ENCODE data around the gene MAGIX. TPM values are rescaled to one million over a fixed set of nuclear protein-coding genes. Genes with fewer than 3 reads are reported as not detected.

Gene MAGIX
- total and polyA plus RNA-seq, 8 donors: 1.6 to 9.4 (median 2.4) TPM

DNA sequence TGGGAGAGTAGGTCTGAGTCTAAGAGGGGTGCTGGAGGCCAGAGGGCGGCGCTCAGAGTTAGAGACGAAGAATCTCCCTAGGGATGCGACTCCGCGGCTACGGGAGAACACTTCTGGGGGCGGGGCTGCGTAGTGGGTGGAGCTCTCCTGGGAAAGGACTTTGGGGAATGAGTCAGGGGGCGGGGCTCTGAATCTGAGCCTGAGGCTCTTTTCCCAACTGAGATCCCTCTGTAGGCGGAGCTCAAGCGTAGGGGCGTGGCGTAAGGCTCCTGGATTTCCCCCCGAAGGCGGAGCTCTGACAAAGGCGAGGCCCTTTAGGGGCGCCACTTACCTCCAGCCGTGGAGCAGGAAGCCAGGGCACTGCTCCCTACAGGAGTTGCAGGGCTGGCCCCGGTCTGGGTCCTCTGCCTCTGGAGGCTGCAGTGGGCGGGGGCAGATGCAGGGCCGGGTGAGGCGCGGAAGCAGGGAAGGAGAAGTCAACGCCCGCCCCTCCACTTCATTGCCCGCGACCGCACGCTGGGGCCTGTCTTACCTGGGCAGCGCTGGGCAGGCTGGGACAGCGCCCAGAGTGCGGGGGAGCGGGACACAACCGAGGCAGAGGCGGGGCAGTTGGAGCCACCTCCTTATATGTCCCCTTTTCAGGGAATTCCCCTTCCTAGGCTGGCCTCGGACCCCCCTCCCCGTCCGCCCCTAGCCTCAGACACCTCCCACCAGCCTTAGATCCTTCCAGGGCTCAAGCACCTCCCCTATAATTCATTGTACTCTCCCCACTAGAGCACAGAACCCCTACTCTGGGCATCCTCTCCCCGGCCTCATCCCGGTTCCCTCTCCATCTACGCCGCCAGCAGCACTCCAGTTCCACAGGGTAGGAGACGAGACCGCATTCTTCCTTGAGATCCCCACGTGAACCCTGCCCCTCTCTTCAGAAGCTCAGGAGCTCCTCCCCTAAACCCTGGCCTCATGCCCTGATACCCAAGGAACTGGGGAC is 22.0 kb downstream of the MAGIX start:
- peak; percentile 84 for ATAC-seq
- TF ChIP-seq CTCF (IDR thresholded peaks at IDR 0.05): no peak
- intact Hi-C loops (cut with DNase I): no loop called here

DNA sequence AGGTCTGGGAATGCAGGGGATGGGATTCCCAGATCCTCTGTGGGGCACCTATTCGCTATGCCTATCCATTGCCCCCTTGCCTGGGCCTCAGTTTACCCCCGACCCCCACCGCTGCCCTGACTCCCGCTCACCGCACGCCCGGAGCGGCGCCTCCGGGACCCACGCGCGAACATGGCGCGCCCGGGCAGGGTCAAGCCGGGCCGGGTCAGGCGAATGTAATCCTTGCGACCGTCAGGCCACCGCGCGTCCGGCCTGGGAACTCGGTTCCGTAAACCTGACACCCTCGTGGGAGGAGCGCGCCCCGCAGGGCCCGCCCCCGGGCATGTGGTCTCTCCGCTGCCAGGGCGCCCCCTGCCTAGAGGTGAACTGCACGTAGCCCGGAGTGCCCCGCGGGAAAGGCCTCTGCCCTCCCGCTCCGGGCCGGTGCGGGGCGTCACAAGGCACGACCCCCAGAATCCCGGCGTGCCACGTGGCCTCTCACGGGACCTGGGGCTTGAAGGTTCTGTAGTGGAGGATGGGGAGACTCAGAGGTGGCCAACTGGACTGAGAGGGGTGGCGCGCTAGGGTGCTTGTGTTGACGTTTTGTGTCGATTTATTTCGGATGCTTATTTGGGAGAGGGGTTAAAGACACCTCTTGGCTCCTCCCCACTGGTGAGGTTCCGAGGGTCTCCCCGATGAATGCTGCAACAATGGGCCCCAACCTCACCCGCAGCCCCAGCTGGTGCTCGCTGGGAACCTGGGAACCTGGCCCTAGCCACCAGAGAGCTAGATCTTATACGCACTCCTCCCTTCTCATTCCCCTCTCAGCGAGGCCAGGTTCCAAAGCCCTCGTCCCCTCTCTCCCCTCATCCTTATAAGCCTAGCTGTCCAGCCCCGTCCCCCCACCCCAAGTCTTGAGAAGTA is 23.8 kb downstream of the MAGIX start, which contains the start of gene PRICKLE3:
Gene PRICKLE3, minus strand, starts transcription at position 249 of the 903 bp plus-strand sequence. Its CDS starts 76 bp downstream, at position 173.
- H3K4me3 ChIP-seq: peak within 1 kb of the TSS; percentile 22 to 51
- ATAC-seq (peak; percentile 53), DNase-seq (peak in 3 of 4 donors; percentile 77 to 96 (median 87))
- H3K27me3 ChIP-seq: no peaks in the 10 kb centered on the region
- peak; percentile 30 to 37 for TF ChIP-seq CTCF (IDR thresholded peaks at IDR 0.05)
- H3K4me1 ChIP-seq: peaks cover 0 to 21% of the 10 kb centered on the region in 2 donors
- H3K36me3 ChIP-seq: peaks cover 0 to 17% of the 10 kb centered on the region in 2 donors
- intact Hi-C loops (cut with DNase I): no loop called here
- no peaks in the 10 kb centered on the region for H3K9me3 ChIP-seq
- H3K27ac ChIP-seq: peak within 1 kb of the TSS; percentile 70 to 75

More for the DNA sequence above, 22.0 kb downstream of the MAGIX start:
- H3K9me3 ChIP-seq: no peaks in the 10 kb centered on the region
- DNase-seq: peak in 3 of 4 donors; percentile 87 to 92 (median 90)
- peaks cover 0 to 13% of the 10 kb centered on the region in 2 donors for H3K4me1 ChIP-seq
- H3K27me3 ChIP-seq: no peaks in the 10 kb centered on the region
- peaks cover 0 to 23% of the 10 kb centered on the region in 2 donors for H3K36me3 ChIP-seq
- peak overlapping the region; percentile 44 to 75 for H3K27ac ChIP-seq
- H3K4me3 ChIP-seq: peak overlapping the region; percentile 22 to 51

- Histone ChIP-seq H3K4me1 (peaks cover 0 to 21% of the 10 kb centered on the region in 2 donors), H3K4me3 (no peak overlapping the region), H3K36me3 (peaks cover 0 to 16% of the 10 kb centered on the region in 2 donors), H3K27me3 (no peaks in the 10 kb centered on the region), H3K9me3 (no peaks in the 10 kb centered on the region), H3K27ac (no peak overlapping the region)
- intact Hi-C loops (cut with DNase I): no loop called here
- ATAC-seq: no peak
- no peak for DNase-seq
- no peak for TF ChIP-seq CTCF (IDR thresholded peaks at IDR 0.05)
Observed at GRCh38 chrX:49187028-49187394, 24.5 kb downstream of the MAGIX start.

GRCh38 chrX:49187526-49187925 is 25.0 kb downstream of the MAGIX start:
- no peak for ATAC-seq
- no peaks in the 10 kb centered on the region for H3K9me3 ChIP-seq
- no peak overlapping the region for H3K4me3 ChIP-seq
- no peak for DNase-seq
- H3K27me3 ChIP-seq: no peaks in the 10 kb centered on the region
- no peak overlapping the region for H3K27ac ChIP-seq
- intact Hi-C loops (cut with DNase I): no loop called here
- TF ChIP-seq CTCF (IDR thresholded peaks at IDR 0.05): no peak
- H3K4me1 ChIP-seq: peaks cover 0 to 21% of the 10 kb centered on the region in 2 donors
- H3K36me3 ChIP-seq: peaks cover 0 to 10% of the 10 kb centered on the region in 2 donors
